DMS79 treated with DMSO at 0.1 percent for 48 hours (cell line): ENCODE data around the gene PALLD.
A peak's percentile ranks its signal among the peaks of the same experiment; 100 is the strongest.
"Not testable (repeated sequence)": the region's sequence is repeated elsewhere in the genome, so short reads cannot be mapped to it uniquely, and the experiment has no call there.

Source experiments
- DNase-seq: peaks from one replicate; lab custom pipeline; 2025; lab: John Stamatoyannopoulos, UW

Gene PALLD

DNA sequence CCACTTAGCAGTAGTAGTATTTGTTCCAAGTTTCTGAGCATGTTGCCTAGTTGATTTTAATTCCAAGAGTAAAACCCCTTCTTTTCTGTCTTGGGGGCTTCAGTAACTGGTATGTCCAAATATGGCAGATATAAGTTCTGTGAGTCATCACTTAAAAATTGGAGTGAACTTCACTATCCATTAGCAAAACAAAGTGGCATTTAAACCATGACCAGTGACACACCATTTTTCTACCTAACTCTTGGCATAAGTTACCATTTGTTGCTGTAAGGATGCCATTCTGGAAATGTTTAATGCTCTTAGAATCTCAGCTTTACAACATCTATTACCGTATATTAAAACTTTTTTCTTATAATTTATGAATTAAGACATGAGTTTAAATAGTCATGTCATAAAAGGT lies 411.2 kb downstream of the PALLD start:
- DNase-seq, result no peak

DNA sequence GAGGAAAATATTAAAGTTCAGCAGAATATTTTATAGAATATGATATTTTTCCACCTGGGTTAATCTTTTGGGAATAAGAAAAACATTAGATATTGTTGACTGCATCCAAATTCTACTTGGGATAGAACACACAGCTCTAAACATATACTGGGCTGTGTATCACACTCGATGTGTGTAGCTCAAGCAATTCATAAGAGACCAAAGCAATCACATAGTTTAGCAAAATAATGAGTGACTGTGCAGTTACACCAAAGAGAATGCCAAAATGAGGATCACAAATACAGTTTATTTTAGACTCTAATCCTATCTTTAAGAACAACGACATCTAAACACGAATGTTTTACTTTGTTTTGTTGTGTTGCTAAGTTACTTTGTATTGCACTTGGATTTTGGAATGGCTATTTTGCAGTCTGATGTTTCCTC lies 412.0 kb downstream of the PALLD start:
- no peak for DNase-seq

DNA sequence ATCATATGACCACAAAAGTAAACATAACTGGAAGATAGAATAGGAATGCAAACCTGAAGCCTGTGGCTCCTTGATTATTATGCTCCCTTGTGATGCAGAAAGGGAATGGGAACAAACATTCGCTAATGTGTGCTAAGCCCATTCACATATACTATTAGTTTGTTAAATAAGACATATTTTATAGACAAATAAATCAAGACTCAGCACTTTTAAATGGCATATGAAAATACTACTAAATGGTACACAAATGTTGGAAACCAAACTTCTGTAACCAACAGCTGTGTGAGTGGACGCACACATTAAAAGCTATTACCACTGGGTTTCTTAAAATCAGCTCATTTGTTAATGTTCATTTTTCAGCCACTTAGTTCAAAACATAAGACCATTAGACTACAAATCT lies 417.2 kb downstream of the PALLD start:
- DNase-seq, result no peak

DNA sequence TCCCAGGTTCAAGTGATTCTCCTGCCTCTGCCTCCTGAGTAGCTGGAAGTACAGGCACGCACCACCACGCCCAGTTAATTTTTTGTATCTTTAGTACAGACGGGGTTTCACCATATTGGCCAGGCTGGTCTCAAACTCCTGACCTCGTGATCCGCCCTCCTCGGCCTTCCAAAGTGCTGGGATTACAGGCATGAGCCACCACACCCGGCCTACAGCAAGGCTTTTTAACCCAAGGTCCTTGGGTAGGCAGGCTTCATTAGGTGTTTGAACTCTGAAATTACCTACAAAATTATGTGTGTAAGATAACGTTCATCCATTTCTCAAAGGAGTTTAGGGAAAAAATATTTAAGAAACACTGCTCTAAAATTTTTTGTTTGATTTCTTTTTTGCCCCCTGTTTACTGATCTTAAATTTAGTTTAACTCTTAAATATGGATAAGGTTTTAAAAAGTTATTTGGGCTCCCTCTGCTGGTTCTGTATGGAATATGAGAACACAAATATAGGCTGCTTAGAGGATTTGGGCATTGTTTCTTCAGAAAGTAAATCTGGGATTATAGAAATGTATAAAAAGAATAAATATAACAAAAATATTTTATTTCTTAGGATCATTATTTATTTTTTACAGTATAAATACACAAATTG lies 420.4 kb downstream of the PALLD start:
- peak; percentile 7 for DNase-seq

DNA sequence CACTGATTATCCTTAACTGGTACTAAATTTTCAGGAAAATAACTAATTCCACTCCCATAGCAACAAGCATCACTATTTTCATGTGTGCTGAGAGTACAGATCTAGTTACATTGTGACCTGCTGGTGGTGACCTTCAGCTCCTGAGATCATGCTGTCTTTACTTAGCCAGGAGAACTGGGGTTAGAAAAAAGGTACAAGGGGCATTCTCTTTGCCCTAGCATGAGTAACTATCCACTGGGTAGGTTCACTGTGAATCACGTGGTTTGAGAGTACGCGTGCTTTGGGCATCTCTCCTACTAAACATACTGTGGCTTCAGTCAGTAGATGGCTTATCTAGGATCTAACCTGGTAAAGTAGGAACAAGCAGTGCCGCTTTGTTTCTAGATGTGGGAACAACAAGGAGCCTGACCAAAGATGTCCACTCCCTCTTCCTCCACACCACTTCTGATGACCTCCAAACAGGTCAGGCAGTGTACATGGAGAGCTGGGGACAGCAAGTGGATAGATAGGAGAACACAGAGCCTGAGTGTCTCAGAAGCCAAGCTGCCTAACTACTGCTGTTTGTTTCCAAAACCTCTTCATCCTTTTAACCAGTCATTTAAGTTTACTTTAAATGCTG lies 423.0 kb downstream of the PALLD start:
- DNase-seq, result no peak

DNA sequence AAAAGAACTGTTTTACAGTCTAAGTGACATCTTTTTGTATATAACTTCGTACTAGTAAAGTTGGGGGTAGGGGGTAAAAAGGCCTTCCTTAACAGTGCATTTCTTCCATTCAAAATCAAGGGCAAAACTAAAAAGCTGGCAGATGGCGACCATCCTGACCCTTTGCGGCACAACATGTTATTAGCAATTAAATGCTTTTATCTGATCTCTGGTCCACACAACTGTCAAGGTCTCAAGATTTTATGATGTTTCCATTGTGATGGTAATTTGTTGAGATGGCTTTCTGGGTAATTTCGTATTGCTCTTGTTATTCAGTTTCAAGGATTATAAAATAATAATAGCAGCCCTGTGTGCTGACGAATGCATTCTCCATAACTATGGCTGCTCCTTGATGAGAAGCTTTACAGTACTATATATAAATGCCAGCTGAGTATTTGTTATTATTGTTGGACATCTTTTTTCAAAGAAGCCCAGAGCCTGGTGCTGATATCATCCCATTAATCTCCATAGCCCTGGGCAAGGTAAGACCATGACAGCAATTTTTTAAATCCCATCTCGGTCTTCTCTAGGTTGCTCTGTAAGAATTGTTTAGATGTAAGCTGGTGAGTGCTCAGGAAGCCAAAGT lies 423.7 kb downstream of the PALLD start:
- DNase-seq, result no peak

DNA sequence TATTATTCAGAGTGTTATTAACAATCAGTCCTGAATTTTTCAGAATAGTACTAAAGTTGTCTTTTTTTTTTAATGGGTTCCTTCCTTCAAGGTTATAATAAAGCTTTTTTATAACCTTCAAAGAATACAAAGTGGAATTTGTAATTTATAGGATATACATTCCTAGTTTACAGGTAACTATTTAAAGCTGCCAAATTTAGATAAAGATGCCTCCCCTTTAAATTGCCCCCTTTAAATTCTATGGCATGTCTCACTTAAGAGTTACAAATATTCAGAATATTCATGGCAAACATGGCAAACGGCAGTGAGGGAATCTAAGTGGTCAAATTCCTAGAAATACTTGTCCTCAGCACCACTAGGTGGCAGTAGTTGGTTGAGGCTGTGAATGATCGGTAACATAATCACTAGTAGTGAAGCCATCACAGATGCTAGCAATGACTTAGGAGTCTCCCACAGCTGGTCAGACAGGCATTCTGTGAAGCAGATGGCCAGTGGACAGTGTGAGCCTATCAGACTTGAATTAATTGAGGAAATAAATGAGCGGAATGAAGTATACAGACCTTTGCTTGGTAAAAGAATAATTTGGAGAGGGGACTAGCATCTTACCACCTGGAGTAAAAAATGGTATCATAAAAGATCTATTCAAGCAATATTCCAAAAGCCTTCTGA lies 426.8 kb downstream of the PALLD start:
- DNase-seq, result peak; percentile 24

DNA sequence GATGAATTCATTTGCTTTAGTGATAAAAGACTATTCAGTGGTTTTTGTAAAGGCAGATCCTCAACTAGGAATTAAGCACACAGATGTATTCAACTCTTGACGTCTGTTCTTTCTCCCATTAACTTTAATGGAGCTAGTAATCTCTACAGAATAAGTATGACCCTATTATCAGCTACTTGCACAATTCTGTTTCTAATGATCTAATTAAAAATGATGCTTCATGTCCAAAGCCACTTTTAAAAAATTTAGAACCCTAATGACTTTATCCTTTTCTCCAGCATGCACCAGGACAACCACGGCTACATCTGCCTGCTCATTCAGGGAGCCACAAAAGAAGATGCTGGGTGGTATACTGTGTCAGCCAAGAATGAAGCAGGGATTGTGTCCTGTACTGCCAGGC lies 427.8 kb downstream of the PALLD start:
- no peak for DNase-seq

DNA sequence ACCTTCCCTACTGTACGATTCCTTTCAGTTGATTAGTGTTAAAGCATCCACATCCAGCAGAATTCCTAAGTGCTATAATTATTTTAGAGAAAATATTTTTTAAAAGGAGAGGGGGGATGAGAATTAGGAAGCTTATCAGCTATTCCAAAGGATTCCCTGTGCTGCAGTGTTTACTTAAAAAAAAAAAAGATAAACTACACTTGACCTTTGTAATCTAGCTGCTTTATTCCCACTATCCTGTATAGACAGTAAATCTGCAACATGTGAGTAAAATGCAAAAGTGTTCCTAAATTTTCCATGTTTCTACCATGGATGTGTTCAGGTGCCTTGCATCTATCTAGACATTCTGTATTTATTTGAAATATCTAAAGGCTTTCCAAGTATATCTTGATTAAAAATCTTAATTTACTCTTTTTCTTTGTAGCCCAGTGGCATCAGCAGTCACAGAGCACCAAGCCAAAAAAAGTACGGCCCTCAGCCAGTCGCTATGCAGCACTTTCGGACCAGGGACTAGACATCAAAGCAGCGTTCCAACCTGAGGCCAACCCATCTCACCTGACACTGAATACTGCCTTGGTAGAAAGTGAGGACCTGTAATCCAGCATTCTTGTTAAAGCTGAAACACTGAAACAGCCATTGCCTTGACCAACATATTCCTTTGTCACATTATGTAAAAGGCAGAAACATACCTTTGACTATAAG lies 429.1 kb downstream of the PALLD start:
- DNase-seq, result no peak

DNA sequence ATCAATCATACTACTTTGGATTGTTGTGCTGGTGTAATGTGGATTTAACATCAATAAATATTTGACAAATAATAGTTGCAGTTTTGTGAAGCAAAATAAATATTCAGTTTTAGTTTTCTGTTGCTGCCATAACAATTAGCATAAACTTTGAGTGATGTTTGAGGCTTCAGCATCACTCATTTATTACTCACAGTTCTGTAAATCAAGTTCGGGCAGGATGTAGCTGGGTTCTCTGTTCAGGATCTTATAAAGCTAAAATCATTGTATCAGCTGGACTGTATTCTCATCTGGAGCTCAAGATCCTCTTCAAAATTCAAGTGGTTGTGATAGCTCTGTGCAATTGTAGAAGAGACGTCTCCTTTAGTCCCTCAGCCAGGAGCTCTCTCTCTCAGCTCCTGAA lies 431.5 kb downstream of the PALLD start:
- no peak for DNase-seq

DNA sequence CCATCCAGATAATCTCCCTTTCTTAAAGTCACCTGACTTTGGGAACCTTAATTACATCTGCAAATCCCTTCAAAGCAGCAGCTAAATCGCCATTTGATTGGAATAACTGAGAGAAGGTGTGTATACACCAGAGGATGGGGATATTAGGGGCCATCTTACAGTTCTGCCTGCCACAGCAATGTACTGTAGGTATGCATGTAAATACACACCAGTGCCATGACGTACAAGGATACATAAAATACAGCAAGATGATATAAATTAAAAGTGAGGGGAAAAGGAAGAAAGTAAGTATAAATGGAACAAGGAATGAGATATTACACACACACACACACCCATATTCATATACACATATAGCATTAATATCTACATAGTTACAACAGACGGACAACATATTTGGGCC lies 432.0 kb downstream of the PALLD start:
- no peak for DNase-seq

DNA sequence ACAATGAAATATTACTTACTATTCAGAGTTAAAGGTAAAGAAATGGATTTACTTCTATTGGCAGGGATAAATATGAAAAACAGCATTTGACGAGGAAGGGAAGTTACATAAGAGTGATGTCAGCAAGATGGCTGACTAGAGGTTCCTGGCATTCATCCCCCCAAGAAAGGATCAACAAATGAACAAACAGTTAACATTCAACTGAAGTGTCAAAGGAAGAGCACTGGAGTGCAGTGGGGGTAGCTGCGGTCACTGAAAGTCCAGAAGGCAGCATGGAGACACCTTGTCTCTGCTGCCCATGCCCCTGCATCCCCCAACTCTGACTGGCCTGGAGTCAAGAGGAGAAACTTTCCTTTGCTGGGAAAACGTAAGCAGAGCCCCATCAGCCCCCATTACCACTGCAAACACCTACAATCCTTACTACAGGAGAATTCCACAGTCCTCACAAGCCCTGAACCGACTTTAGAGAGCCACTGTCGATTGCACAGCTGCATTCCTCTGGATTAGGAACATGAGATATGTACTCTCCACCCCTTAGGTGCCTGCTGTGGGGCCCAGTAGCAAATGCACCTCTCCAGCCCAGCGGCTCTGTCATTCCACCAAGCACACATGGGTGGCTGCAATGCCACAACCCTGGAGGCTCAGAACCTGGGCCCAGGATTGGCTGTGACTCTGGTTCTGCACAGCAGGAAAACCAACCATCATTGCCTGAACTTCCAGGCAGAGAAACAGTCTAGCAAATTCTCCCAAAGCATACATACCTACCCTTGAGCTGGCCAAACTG lies 433.8 kb downstream of the PALLD start:
- no peak for DNase-seq

DNA sequence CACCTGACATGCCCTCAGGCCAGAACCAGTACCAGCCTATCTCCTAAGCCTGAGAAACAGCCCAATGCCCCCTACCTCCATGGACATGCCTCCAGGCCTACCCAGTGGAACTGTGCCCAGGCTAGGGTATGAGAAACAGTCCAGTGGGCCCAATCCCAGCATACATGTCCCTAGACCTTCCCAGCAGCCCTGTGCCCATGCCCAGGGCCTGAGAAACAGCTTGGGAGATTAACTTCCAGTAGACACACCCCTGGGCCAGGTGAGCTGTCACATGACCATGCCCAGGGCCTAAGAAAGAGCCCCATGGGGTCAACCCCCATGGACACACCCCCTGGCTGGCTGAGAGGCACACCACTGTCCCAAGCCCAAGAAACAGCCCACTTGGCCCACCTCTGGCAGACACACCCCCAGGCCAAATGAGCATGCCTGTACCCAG lies 434.4 kb downstream of the PALLD start:
- no peak for DNase-seq

DNA sequence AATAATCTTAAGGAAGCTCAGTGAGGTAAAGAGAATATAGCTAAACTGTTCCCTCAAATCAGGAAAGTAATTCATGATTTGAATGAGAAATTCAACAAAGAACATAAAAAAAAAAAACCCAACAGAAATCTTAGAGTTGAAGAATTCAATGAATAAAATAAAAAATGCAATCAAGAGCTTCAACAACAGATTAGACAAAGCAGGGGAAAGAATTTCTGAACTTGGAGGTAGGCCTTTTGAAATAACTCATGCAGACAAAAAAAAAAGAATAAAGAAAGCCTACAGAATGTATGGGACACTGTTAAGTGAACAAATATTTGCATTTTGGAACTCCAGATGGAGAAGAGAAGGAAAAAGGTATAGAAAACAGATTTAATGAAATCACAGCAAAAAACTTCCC lies 435.3 kb downstream of the PALLD start:
- DNase-seq, result no peak

DNA sequence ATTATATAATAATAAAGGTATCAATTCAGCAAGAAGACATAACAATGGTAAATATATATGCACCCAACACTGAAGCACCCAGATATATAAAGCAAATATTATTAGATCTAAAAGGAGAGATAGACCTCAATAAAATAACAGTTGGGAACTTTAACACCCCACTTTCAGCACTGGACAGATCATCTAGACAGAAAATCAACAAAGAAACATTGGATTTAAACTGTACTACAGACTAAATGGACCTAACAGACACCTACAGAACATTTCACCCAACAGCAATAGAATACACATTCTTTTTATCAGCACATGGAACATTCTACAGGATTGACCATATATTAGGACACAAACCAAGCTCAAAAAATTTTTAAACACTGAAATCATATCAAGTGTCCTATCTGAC lies 436.6 kb downstream of the PALLD start:
- DNase-seq, result no peak

DNA sequence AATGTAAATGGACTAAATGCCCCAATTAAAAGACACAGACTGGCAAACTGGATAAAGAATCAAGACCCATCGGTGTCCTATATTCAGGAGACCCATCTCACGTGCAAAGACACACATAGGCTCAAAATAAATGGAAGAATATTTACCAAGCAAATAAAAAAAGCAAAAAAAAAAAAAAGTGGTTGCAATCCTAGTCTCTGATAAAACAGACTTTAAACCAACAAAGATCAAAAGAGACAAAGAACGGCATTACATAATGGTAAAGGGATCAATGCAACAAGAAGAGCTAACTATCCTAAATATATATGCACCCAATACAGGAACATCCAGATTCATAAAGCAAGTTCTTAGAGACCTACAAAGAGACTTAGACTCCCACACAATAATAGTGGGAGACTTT lies 440.6 kb downstream of the PALLD start:
- DNase-seq, result not testable (repeated sequence)

DNA sequence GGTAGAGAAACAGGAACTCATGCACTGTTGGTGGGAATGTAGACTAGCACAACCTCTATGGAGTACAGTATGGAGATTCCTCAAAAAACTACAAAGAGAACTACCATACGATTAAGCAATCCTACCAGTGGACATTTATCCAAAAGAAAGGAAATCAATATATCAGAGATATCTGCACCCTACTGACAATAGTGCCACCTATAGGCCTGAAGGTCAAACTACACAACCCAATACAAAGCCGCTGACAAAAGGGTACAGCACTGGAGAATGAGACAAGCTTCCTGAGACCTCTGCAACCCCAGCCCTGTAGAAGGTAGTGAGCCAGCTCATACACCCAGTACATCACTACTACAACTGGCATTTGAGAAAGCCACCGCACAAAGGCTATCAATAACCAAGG lies 446.1 kb downstream of the PALLD start:
- no peak for DNase-seq

DNA sequence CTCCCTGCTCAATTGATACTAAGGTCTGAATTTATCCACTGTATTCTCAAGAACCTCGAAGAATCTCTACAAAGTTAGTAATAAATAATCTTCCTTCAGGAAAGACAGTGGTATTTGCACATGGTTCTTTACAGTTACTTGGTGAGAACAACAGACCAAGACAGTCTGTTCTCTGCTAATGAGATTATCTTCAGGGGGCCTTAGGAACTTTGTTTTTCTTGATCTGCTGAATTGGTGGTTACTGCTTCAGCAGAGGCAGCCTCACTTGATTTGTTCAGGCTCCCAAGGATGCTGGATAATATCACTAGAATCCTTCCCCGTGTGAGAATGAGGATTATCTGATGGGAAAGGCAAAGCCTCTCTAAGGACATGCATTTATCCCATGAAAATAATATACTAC lies 448.4 kb downstream of the PALLD start:
- no peak for DNase-seq

DNA sequence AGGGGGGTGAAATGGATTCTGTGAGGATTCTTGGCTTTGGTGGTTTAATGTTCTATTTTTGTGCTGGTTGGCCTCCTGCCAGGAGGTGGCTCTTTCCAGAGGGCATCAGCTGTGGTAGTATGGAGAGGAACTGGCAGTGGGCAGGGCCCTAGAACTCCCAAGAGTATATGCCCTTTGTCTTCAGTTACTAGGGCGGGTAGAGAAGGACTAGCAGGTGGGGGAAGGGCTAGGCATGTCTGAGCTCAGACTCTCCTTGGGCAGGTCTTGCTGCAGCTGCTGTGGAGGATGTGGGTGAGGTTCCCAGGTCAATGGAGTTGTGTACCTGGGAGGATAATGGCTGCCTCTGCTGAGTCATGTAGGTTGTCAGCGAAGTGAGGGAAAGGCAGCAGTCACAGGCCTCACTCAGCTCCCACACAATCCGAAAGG lies 456.0 kb downstream of the PALLD start:
- peak; percentile 1 for DNase-seq

DNA sequence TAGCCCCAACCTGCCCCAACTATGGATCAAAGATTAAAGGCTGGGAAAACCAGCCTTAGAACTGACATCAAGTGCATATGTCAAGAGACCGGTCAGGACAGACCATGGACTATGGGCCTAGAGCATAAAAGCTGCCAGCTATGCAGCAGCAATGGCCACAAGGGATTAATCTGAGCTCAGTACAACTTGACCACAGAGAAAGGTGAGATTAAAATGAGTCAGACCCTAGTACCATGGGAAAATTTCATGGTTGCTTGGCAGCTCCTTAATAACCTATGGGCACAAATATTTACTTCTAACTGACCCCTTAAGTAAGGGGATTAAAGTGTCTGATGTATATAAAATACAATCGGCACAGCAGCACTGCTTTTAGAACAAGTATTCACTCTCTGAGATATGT lies 458.8 kb downstream of the PALLD start:
- no peak for DNase-seq

DNA sequence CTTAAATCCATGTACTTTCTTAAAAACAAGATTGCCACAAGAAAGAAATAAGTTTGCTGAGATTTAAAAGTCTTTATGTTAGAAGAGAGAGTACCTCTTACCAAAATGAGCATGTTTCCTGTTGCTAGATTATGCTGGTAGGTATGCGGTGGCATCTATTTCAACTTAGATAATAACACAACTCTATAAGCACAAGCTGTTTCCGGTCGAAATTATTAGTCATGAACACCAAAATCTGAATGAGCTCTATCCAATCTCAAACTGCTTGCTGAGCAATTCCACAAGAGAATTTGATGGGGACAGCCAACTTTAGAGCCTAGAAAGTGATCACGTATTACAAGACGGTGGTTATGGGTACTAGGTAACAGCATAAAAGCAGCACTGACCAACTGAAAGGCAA lies 463.9 kb downstream of the PALLD start:
- DNase-seq, result no peak

DNA sequence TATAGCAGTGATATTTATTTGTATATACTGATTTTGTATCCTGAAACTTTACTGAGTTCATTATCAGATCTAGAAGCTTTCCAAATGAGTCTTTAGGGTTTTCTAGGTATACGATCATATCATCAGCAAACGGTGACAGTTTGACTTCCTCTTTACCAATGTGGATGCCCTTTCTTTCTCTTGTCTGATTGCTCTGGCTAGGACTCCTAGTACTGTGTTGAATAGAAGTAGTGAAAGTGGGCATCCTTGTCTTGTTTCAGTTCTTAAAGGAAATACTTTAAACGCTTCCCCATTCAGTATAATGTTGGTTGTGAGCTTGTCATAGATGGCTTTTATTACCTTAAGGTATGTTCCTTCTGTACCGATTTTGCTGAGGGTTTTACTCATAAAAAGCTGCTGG lies 475.7 kb downstream of the PALLD start:
- DNase-seq, result no peak
